DOHH2 (cell line): ENCODE results near the gene MED26.

Experiments
- CTCF ChIP-seq: fragments of 200-600 bp; sonication (generic); IDR thresholded peaks from one replicate; pipeline ENCODE4 v1.5.1; 2014; ENCODE audit warnings: antibody characterized with exemption, mild to moderate bottlenecking, low read depth, low read length; ENCODE audit not compliant: poor library complexity, severe bottlenecking
- EZH2phosphoT487 ChIP-seq: fragments of 200-600 bp; sonication (generic); IDR thresholded peaks from 2 replicates; pipeline ENCODE4 v1.6.1; 2017; ENCODE audit warnings: borderline replicate concordance, mild to moderate bottlenecking, antibody characterized with exemption, low read length, moderate library complexity, mixed read lengths

DNA sequence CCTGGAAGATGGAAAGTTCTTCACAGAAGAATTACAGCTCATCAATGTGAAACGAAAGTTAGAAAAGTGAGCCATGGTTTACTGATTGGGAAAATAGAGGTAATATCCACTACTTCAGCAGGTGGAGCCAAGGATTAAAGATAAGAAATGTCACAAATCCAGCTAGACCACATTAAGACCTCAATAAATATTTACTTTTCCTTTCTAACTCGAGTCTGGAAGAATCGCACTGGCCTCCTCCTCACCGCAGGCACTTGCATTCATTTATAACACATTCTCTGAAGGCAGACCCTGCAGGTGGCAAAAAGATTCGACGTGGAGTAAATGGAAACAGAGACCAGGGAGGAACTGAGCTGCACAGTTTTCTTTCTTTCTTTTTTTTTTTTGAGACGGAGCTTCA is 63.2 kb downstream of the MED26 start:
- TF ChIP-seq CTCF, result no peak
- TF ChIP-seq EZH2phosphoT487, result no peak
